Retina (tissue), 1 donor: ENCODE measurements around the gene KIAA0753.

Experiments used
- DNase-seq: peaks from one replicate; pipeline ENCODE4 v3.0.0-alpha.2; 2016

Gene KIAA0753

DNA sequence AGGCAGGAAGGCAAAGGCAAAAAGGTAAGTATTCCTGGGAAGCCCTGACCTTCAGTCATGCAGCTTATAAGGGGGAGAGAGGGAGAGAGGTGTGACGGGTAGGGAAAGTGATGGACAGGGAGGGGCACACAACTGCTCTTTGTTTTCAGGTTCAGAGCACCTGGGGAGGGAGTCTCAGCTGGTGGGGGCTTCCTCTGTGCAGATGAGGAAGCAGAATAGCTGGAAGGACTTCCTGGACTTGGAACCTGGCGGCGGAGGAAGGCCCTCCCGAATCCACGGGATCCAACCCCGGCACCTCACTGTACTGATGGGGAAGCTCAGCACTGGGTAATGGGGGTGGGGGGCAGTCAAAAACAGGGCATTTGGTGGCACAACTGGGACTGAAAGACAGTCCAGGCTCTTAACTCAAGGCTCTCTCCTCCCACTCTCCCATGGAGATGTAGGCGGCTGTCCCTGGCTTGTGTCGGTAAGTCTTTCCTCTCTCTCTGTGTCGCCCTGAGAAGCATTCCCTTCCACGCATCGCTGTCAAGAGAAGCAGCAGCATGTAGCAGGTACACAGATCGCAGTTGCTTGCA is 72.2 kb downstream of the KIAA0753 start:
- DNase-seq, result no peak

GRCh38 chr17:6567528-6568183 is 72.9 kb downstream of the KIAA0753 start:
- DNase-seq, result no peak

DNA sequence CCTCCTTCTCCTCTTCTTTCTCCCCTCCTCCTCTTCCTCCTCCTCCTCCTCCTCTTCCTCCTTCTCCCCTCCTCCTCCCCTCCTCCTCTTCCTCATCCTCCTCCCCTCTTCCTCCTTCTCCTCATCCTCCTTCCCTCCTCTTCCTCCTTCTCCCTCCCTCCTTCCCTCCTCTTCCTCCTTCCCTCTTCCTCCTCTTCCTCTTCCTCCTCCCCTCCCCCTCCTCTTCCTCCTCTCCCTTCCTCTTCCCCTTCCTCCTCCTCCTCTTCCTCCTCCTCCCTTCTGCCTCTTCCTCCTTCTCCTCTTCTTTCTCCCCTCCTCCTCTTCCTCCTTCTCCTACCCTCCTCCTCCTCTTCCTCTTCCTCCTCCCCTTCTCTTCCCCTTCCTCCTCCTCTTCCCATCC is 79.1 kb downstream of the KIAA0753 start:
- DNase-seq, result no peak

DNA sequence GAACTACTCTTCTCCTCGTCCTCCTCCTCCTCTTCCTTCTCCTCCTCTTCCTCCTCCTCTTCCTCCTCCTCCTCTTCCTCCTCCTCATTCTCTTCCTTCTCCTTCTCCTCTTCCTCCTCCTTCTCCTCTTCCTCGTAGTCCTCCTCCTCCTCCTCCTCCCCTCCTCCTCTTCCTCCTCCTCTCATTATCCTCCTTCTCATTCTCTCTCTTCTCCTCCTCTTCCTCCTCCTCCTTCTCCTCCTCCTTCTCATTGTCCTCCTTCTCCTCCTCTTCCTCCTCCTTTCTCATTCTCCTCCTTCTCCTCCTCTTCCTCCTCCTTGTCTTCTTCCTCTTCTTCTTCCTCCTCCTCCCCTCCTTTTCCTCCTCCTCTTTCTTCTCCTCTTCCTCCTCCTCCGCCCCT is 80.0 kb downstream of the KIAA0753 start:
- no peak for DNase-seq

GRCh38 chr17:6559753-6560215 is 80.7 kb downstream of the KIAA0753 start:
- no peak for DNase-seq

GRCh38 chr17:6558932-6559752 is 81.4 kb downstream of the KIAA0753 start:
- DNase-seq, result no peak

GRCh38 chr17:6558276-6558675 is 82.2 kb downstream of the KIAA0753 start:
- no peak for DNase-seq

DNA sequence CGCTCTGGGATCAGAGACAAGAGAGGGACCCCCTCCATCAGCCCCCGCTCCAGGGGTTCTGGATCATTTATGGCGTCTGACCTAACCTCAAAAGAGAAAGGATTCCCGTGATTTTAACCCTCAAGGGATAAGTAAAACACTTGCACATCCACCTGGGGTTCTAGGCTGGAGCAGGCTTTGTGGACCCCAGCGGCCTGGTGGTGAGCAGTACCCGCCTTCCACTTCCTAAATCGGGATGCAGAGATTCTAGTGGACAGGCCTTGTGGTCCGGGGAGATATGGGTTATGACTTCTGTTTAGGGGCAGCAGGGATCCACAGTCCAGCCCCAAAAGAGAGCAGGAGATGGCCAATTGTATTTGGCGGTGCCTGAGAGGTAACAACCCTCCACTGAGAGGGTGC is 83.5 kb downstream of the KIAA0753 start:
- DNase-seq, result no peak

DNA sequence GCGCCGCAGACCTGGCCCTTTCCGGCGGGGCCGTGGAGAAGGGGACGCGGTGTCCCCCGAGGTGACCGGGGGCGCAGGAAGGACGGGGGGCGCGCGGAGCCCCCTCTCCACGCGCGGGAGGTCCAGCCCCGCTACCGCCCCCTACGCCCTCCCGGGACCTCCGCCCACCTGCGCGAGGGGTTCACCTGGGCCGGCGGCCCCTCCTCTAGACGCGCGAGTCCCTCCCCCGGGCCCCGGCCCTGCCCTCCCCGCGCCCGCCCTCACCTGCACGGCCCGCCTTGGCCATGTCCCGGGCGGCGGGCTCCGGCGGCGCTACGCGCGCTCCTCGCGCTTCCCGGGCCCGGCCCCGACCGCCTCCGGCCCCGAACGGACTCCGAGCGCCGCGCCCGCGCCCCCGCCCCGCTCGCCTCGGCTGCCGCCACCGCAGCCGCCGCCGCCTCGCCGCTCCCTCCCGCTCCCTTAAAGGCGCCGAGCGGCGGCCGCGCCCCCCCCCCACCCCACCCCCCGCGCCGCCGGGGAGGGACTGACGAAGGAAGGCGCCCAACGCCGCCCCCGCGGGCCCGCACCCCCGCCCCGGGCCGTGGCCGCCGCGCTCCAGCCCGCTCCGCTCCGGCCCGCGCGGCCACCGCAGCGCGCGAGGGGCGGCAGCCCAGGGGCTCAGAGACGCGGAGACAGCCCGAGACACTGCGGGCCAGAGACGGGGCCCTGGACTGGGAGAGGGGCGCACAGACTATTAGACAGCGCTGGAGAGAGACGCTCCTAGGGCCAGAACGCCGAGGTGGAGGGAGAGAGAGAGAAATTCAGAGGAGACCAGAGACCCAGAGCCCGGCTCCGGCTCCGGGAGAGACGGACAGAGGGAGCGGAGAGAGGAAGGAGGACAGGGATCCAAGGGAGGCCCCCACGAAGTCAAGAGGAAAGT is 84.1 kb downstream of the KIAA0753 start, which contains the start of gene PITPNM3:
TSS of gene PITPNM3 (minus strand) at position 435 of the 919 bp plus-strand sequence. CDS start at position 286, 149 bp downstream.
- peak; percentile 61 for DNase-seq

GRCh38 chr17:6555331-6556120 is 85.0 kb downstream of the KIAA0753 start:
- peak; percentile 81 for DNase-seq

DNA sequence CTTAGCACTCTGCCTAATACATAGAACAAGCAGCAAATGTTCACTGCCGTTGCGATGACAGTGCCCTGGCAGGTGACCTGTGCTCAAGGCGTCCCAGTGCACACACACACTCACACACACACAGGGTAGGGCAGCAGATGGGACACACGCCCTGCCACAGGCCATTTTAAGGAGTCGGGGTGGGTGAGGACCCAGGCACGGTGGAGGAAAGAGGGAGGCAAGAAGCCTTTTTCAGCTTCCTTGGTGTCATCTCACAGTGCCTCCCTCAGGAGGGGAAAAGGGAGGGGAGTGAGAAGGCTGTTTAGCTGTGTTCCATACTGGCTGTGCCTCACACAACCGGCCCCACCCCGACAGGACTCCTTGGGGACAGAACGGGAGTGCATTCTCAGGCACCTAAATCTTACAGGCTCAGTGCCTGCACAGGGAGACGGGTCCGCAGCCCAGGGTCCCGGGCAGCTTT is 85.6 kb downstream of the KIAA0753 start:
- no peak for DNase-seq

GRCh38 chr17:6554342-6554741 is 86.2 kb downstream of the KIAA0753 start:
- no peak for DNase-seq

DNA sequence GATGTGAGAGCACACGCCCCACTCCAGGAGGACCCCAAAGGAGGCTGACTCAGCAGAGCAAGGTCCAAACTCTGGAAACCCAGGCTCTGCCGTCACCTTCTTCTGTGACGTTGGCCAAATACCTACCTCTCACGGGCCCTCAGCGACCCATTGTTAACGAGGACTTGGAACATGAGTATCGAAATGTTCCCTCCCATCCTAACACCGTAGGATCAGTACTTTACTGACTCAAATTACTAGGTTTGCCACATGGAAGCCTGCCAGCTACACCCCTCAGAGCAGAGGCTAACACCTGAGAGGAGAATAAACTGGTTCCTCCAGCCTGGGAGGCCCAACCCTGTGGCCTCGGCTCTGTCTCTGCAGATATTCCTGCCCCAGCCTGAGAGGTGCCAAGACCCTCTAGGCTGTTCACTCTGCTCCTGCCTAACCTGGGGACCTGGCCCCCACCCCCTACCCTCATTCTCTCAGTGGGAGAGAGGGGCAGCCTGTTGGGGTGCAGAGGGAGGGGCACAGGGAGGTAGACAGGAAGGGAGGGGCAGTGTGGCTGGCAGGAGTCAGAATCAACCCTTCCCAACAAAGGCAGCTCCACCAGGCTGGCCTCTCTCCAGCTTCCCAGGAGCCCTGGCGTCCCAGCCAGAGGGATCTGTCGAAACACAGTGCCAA is 88.5 kb downstream of the KIAA0753 start:
- DNase-seq, result no peak

DNA sequence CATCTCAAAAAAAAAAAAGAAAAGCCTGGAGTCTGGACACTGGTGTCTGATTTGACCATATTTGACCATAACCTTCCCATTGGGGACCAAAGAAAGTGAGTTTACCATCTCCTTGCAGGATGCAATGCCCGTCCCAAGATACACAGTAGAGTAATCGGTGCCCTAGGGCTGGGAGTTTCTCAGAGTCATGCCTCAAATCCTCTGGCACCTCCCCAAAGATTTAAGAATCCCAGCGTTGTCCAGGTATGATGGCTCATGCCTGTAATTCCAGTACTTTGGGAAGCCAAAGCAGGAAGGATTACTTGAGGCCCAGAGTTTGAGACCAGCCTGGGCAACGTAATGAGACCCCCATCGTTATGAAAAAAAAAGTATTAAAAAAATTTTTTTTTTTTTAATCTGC is 89.2 kb downstream of the KIAA0753 start:
- DNase-seq, result no peak

DNA sequence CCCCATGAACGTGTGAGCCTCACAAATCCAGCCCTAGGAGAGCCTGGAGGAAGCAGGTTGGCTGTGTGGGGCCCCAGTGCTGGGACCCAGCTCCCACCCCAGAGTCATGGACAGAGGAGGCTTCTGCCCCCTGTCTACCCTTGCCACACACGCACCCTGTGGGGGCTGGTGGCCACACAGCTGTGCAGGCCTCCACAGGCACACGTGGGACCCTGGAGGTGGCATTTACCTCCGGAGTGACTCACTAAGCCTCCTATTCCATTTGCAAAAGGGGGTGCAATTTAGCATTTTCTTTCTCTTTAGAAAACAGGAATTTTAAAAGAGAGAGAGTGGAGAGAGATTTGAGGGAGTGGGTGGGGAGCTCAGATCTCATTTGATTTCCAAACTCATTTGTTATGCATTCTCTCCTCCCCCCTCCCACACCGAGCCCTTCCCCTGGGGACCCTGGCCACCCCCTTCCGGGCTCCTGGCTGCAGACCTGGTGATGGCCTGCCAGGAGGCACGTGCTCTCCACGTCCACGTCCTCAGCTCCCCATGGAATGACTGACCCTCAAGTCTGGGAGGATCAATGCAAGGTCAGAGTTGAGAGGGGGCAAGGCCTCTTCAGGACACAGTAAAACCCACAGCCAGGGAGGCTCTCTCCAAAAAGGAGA is 91.0 kb downstream of the KIAA0753 start:
- DNase-seq, result no peak

GRCh38 chr17:6548578-6549330 is 91.8 kb downstream of the KIAA0753 start:
- DNase-seq, result no peak

DNA sequence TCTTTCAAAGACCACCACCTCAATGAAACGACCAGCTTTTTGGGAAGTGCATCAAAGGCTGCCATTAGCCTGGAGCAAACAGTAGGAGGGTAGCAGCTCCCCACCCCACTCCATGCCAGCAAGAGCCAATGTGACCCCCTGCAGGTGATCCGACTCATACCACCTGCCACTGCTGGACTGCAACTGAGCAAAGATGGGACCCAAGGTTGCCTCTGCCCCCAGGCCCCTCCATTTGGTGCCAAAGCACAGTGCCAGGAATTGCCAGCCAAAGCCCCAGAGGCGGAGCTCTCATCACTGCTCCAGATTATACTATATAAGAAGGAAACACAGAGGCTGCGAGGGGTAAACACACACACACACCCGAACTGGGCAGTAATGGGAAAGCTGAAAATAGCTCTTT is 92.5 kb downstream of the KIAA0753 start:
- no peak for DNase-seq

GRCh38 chr17:6547336-6547735 is 93.2 kb downstream of the KIAA0753 start:
- no peak for DNase-seq

- DNase-seq, result no peak
Measured at GRCh38 chr17:6546069-6546718, 94.3 kb downstream of the KIAA0753 start.
